ENCODE measurements around the gene COL19A1. TPM values are rescaled to one million over a fixed set of nuclear protein-coding genes. Genes with fewer than 3 reads are reported as not detected.

Gene COL19A1
- total and polyA plus RNA-seq, 2 experiments from 2014 or later: not detected

DNA sequence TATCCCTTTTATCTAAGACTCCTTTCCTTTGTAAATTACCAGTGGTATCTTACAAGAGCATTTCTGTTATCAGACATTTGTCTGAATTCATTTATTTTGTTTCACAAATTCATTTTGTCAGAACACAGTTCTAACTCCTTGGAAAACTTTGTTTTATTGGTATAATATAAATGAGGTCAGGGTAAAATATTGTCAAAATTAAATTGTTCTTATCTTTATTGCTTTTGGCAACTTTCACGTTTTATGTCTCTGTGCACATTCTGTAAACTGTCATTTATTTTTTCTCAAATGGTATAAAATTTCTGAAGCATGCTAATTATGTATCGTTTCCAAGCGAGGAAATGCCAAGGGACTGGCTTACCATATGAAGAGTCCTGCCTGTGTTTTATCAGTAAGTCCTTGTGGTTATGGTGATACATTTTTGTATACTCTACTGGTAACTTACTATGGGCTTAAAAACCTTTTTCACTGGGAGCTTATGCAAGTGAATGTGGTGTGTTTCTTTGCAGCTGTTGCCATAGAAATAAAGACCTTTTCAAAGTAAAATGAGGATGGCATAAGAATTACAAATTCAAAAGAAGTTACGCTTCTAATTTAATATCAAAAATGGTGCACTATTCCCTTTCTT is 214.2 kb downstream of the COL19A1 start:
- no peak overlapping the region for H3K4me3 Mint-ChIP-seq
- no peaks in the 10 kb centered on the region for H3K36me3 Mint-ChIP-seq (ENCODE audit: low read depth)
- Histone ChIP-seq H3K4me3 (no peak overlapping the region), H3K27me3 (ENCODE audit: insufficient read depth) (no peaks in the 10 kb centered on the region), H3F3A (replicated peaks; ENCODE audit: low read depth) (no peaks in the 10 kb centered on the region), H2AFZ (no peak overlapping the region), H3K27ac (ENCODE audit: low read depth) (no peak overlapping the region), H3K4me2 (no peak overlapping the region), H4K20me1 (replicated peaks; ENCODE audit: insufficient read depth) (no peaks in the 10 kb centered on the region), H3K4me1 (ENCODE audit: insufficient read depth) (no peaks in the 10 kb centered on the region; the same call in 1 of the 2 replicates), H3K9me2 (ENCODE audit: insufficient read depth) (no peaks in the 10 kb centered on the region), H3K79me2 (replicated peaks; ENCODE audit: insufficient read depth) (no peaks in the 10 kb centered on the region), H3K36me3 (ENCODE audit: insufficient read depth) (no peaks in the 10 kb centered on the region)
- peak; percentile 22 for DNase-seq (ENCODE audit: low spot score)
- H3K4me1 Mint-ChIP-seq: peaks cover 15% of the 10 kb centered on the region; the same call in 2 of the 3 replicates
- H3K27me3 Mint-ChIP-seq (ENCODE audit: insufficient read depth, low read depth, poor library complexity): no peaks in the 10 kb centered on the region
- H3K27ac Mint-ChIP-seq: peak overlapping the region; percentile 83
- TF ChIP-seq POLR2AphosphoS5 (IDR thresholded peaks at IDR 0.05; ENCODE audit: low read depth): no peak
- no peak for TF ChIP-seq CREB1 (CRISPR knock-in tag; IDR thresholded peaks at IDR 0.05; ENCODE audit: low read depth)
- TF ChIP-seq ZNF331 (CRISPR knock-in tag; IDR thresholded peaks at IDR 0.05; ENCODE audit: low read depth): no peak
- TF ChIP-seq JUNB (IDR thresholded peaks at IDR 0.05; ENCODE audit: unreplicated experiment): no peak
- no peak for TF ChIP-seq STAT1 (IDR thresholded peaks at IDR 0.05; ENCODE audit: unreplicated experiment)
- TF ChIP-seq, protein P1, sequence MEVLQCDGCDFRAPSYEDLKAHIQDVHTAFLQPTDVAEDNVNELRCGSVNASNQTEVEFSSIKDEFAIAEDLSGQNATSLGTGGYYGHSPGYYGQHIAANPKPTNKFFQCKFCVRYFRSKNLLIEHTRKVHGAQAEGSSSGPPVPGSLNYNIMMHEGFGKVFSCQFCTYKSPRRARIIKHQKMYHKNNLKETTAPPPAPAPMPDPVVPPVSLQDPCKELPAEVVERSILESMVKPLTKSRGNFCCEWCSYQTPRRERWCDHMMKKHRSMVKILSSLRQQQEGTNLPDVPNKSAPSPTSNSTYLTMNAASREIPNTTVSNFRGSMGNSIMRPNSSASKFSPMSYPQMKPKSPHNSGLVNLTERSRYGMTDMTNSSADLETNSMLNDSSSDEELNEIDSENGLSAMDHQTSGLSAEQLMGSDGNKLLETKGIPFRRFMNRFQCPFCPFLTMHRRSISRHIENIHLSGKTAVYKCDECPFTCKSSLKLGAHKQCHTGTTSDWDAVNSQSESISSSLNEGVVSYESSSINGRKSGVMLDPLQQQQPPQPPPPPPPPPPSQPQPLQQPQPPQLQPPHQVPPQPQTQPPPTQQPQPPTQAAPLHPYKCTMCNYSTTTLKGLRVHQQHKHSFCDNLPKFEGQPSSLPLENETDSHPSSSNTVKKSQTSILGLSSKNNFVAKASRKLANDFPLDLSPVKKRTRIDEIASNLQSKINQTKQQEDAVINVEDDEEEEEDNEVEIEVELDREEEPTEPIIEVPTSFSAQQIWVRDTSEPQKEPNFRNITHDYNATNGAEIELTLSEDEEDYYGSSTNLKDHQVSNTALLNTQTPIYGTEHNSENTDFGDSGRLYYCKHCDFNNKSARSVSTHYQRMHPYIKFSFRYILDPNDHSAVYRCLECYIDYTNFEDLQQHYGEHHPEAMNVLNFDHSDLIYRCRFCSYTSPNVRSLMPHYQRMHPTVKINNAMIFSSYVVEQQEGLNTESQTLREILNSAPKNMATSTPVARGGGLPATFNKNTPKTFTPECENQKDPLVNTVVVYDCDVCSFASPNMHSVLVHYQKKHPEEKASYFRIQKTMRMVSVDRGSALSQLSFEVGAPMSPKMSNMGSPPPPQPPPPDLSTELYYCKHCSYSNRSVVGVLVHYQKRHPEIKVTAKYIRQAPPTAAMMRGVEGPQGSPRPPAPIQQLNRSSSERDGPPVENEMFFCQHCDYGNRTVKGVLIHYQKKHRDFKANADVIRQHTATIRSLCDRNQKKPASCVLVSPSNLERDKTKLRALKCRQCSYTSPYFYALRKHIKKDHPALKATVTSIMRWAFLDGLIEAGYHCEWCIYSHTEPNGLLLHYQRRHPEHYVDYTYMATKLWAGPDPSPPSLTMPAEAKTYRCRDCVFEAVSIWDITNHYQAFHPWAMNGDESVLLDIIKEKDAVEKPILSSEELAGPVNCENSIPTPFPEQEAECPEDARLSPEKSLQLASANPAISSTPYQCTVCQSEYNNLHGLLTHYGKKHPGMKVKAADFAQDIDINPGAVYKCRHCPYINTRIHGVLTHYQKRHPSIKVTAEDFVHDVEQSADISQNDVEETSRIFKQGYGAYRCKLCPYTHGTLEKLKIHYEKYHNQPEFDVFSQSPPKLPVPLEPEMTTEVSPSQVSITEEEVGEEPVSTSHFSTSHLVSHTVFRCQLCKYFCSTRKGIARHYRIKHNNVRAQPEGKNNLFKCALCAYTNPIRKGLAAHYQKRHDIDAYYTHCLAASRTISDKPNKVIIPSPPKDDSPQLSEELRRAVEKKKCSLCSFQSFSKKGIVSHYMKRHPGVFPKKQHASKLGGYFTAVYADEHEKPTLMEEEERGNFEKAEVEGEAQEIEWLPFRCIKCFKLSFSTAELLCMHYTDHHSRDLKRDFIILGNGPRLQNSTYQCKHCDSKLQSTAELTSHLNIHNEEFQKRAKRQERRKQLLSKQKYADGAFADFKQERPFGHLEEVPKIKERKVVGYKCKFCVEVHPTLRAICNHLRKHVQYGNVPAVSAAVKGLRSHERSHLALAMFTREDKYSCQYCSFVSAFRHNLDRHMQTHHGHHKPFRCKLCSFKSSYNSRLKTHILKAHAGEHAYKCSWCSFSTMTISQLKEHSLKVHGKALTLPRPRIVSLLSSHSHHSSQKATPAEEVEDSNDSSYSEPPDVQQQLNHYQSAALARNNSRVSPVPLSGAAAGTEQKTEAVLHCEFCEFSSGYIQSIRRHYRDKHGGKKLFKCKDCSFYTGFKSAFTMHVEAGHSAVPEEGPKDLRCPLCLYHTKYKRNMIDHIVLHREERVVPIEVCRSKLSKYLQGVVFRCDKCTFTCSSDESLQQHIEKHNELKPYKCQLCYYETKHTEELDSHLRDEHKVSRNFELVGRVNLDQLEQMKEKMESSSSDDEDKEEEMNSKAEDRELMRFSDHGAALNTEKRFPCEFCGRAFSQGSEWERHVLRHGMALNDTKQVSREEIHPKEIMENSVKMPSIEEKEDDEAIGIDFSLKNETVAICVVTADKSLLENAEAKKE (CRISPR knock-in tag; IDR thresholded peaks at IDR 0.05): no peak
- TF ChIP-seq EZH2phosphoT487 (IDR thresholded peaks at IDR 0.05; ENCODE audit: unreplicated experiment): no peak
- TF ChIP-seq, protein P2, sequence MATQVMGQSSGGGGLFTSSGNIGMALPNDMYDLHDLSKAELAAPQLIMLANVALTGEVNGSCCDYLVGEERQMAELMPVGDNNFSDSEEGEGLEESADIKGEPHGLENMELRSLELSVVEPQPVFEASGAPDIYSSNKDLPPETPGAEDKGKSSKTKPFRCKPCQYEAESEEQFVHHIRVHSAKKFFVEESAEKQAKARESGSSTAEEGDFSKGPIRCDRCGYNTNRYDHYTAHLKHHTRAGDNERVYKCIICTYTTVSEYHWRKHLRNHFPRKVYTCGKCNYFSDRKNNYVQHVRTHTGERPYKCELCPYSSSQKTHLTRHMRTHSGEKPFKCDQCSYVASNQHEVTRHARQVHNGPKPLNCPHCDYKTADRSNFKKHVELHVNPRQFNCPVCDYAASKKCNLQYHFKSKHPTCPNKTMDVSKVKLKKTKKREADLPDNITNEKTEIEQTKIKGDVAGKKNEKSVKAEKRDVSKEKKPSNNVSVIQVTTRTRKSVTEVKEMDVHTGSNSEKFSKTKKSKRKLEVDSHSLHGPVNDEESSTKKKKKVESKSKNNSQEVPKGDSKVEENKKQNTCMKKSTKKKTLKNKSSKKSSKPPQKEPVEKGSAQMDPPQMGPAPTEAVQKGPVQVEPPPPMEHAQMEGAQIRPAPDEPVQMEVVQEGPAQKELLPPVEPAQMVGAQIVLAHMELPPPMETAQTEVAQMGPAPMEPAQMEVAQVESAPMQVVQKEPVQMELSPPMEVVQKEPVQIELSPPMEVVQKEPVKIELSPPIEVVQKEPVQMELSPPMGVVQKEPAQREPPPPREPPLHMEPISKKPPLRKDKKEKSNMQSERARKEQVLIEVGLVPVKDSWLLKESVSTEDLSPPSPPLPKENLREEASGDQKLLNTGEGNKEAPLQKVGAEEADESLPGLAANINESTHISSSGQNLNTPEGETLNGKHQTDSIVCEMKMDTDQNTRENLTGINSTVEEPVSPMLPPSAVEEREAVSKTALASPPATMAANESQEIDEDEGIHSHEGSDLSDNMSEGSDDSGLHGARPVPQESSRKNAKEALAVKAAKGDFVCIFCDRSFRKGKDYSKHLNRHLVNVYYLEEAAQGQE (IDR thresholded peaks at IDR 0.05; ENCODE audit: unreplicated experiment): no peak
- TF ChIP-seq EZH2 (IDR thresholded peaks at IDR 0.05; ENCODE audit: low read depth, unreplicated experiment): no peak
- TF ChIP-seq ZNF114 (CRISPR knock-in tag; IDR thresholded peaks at IDR 0.05): no peak
- no peak for TF ChIP-seq NANOG (IDR thresholded peaks at IDR 0.05; ENCODE audit: borderline replicate concordance)
- TF ChIP-seq, protein P3, sequence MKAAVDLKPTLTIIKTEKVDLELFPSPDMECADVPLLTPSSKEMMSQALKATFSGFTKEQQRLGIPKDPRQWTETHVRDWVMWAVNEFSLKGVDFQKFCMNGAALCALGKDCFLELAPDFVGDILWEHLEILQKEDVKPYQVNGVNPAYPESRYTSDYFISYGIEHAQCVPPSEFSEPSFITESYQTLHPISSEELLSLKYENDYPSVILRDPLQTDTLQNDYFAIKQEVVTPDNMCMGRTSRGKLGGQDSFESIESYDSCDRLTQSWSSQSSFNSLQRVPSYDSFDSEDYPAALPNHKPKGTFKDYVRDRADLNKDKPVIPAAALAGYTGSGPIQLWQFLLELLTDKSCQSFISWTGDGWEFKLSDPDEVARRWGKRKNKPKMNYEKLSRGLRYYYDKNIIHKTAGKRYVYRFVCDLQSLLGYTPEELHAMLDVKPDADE (IDR thresholded peaks at IDR 0.05): no peak
- TF ChIP-seq, protein P4, sequence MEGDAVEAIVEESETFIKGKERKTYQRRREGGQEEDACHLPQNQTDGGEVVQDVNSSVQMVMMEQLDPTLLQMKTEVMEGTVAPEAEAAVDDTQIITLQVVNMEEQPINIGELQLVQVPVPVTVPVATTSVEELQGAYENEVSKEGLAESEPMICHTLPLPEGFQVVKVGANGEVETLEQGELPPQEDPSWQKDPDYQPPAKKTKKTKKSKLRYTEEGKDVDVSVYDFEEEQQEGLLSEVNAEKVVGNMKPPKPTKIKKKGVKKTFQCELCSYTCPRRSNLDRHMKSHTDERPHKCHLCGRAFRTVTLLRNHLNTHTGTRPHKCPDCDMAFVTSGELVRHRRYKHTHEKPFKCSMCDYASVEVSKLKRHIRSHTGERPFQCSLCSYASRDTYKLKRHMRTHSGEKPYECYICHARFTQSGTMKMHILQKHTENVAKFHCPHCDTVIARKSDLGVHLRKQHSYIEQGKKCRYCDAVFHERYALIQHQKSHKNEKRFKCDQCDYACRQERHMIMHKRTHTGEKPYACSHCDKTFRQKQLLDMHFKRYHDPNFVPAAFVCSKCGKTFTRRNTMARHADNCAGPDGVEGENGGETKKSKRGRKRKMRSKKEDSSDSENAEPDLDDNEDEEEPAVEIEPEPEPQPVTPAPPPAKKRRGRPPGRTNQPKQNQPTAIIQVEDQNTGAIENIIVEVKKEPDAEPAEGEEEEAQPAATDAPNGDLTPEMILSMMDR (conservative IDR thresholded peaks at IDR 0.05; ENCODE audit: low read depth in 2 of 2): no peak
- no peaks in the 10 kb centered on the region for H3K9me3 Mint-ChIP-seq
- ATAC-seq: no peak

Data from GM23338 (cell line).